RCC 7860 (cell line): ENCODE measurements around the gene GMPR.

Experiments used
- DNase-seq: peaks from one replicate; pipeline ENCODE4 v3.0.0-alpha.2; 2015; ENCODE audit warnings: low spot score
- FAIRE-seq: peaks from 2 replicates; lab custom pipeline; 2012; peaks lifted over from hg19 to GRCh38; lab: Jason Lieb, UNC

GMPR gene

GRCh38 chr6:16322666-16323312 is 84.4 kb downstream of the GMPR start:
- FAIRE-seq (no peak), DNase-seq (peak; percentile 64)

- FAIRE-seq (no peak), DNase-seq (no peak)
These were observed 85.8 kb downstream of the GMPR start for GRCh38 chr6:16324184-16324583.

DNA sequence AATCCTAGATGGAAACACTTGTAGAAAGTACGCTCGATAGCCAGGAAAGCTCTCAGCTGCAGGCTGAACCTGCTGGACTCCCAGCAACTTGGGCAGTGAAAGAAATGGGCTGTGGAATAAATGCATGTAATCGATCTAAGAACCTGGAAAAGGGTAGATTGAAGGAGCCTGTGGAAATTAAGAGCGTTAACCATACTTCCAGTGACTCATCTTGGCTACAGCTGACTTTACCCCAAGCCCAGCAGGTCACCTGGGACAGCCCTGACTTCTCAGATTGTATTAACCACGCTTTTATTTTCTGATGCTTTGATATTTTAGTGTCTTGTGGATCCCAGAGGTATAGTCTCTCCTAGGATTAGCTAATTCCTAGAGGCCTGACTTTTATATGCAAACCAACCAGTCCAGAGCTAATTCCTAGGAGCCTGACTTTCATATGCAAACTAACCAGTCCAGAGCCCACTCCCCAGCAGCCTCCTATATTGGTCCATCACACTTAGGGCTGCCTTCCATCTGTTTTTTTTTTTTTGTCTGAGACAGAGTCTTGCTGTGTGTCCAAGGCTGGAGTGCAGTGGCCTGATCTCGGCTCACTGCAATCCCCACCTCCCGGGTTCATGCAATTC is 86.3 kb downstream of the GMPR start:
- FAIRE-seq: no peak
- no peak for DNase-seq

DNA sequence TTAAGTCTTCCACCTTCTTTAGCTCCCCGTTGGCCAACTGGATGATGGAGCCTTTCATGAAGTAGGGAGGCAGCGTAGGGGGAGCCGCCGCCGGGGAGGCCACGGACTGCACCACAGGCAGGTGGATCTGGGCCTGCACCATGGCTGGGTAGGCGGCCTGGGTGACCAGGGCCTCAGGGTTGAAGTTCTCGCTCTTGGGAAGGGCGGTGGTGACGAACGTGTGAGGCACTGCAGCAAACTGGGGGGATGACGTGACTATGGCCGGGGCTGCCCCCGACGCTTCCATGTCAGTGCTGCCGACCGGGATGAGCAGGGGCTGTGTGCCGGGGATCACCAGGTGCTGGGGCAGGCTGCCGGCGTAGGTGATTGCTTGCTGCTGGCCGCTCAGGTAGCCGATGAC is 88.1 kb downstream of the GMPR start:
- DNase-seq (no peak), FAIRE-seq (no peak)

DNA sequence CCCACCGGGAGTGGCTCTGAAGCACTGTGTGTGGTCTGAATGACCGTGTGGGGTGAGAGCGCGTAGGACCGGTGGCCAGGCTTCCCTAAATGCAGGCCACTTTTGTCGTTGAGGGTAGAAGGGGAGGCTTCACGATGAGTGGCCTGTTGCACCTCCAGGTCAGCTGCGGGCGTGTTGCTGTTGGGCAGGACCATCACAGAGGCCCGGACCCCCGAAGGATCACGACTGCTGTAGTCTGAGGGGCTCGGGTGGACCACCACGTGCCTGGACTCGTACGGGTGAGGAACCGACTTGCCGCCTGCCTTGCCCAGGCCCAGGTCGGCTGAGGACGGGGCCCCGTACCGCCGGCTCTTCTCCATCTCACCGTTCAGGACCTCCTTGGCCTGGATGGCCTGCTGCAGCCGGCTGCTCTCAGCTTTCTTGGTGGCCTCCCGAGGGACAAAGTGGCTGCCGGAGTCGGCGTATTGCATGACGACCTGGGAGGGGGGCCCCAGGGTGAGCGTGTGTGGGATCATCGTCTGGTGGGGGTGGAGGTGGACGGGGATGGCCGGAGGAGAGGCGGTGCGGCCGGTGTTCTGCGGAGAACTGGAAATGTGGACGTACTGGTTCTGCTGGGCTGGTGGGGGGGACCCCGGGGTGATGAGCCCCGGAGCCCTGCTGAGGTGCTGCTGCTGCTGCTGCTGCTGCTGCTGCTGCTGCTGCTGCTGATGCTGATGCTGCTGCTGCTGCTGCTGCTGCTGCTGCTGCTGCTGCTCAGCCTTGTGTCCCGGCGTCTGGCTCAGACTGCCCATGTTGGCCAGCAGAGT is 88.8 kb downstream of the GMPR start:
- FAIRE-seq (no peak), DNase-seq (no peak)

DNA sequence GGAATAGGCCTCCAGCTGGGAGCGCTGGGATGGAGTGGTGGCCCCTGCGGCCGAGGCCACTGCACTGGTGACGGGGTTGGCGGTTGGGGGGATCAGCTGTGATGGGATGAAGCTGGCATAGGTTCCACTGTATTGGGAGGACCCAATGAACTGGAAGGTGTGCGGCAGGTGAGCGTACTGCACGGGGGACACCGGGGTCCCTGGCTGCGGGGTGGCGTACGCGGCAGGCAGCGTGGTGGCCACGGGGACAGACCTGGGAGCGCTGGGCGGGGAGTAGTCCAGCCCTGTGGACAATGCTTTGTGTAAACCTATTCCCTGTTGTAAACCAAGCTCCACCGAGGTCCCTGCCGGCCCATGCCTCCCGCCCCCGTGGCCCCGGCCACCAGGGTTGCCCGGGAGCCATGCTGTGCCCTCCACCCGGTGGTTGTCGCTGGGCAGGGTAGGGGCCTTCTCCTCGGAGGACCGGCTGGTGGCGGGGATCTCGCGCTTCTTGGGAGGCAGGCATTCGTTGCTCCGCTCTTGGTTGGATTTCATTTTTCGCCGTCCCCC is 89.5 kb downstream of the GMPR start:
- FAIRE-seq (no peak), DNase-seq (no peak)

- no peak for DNase-seq
- no peak for FAIRE-seq
These were observed 90.8 kb downstream of the GMPR start for GRCh38 chr6:16329233-16329632.

DNA sequence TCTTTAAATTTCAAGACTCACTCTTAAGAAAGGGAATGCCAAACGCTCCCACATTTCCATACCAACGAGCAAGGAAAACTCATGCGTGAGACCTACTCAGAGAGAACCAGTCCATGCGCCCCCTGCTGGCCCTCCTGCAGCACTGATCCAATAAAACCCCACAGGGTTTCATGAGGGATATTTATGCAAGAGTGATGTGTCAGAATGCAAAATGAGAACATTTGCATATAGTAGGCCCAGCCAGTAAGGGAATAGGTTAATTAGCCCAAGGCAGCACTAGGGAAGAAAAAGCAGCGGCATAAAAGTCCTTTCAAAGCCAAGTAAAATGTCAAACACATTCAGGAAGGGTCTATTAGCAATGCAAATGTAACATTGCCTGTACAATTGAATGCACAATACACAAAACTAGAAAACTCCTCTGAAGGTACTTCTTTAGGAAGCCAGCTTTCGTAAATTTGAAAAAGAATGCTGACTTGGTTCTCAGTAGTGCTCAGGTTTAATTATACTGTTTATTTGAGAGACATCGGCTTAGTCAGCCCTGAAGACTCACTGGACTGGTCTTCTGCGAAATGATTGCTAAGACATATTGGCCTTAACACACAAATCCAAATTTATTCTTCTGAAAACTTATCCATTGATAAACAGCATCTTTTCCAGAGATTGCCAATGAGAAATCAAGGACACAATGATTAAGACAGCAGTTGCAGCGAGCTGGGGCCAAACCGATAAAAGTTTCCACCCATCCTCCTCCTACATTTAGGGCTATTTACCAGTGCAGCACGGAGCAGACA is 93.2 kb downstream of the GMPR start:
- peak; percentile 57 for DNase-seq
- no peak for FAIRE-seq

DNA sequence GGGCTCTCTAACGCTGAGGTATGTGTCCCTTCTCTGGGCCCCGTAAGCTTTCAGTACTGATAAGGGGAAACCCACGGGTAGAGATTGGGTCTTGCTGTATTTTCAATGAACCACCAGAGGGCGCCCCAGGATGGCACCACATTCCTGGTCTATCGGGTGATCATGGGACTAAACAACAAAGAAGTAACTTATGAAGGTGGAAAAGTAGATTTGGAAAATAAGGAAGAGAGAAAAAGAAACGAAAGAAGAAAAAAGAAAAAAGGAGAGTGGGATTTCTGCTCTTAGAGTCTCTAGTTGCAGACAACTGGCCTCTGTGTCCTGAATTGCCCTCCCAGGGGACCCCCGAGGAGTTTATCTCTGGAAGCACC is 93.8 kb downstream of the GMPR start:
- DNase-seq: peak; percentile 56
- peak; percentile 17 for FAIRE-seq

GRCh38 chr6:16333580-16333979 is 95.2 kb downstream of the GMPR start:
- DNase-seq: peak; percentile 75
- FAIRE-seq: peak; percentile 8

- DNase-seq (peak; percentile 74), FAIRE-seq (peak; percentile 74)
These were observed 96.3 kb downstream of the GMPR start for GRCh38 chr6:16334671-16335070.

DNA sequence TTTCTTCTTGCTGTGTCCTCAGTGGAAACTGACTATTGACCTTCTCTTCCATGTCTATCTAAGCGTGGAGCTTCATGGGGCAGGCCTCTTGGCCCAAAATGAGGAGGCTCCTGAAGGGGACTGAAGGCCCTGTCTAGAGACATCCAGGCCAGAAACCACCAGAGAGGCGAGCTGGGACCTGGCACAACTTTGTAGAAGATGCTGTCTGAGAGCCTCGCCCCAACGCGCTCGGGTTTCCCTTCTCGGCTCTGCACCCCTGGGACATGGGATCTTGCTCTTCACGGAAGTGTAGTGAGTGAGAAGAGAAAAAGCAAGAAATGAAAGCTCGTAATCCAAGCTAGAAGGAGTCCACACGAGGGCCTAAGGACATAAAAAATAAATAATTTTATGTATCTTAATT is 96.8 kb downstream of the GMPR start:
- DNase-seq (no peak), FAIRE-seq (no peak)

DNA sequence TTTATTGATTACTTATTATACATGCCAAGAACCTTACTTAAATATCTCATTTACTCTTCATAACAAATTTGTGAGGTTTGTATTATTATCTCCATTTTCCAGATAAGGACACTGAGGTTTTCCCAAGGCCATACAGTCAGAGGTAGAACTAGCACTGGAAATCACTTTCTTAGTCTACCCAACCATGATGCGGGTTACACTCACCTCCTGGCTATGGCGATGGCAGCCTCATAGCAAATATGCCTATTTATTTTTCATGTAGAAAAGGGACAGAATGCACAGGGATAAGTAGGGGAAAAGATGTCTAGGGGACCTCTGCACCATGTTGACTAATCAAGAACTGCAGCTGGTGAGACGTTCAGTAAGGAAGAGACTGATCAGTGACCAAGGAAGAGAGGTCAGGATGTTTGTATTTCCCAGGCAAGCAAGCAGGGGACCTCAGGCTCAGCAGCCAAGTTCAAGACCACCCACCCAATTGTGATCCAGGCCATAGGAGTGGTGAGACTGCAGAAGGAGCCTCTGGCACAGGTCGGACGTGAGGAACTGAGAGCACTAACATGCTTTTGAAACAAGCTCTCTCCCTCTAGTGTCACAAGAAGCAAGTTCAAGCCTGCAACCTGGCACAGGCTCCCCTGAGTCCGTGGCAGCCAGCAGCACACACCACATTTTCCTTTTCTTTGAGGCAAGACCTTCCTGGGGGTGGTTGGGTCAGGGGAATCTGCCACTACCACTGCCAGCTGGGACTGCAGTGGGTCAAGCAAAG is 97.8 kb downstream of the GMPR start:
- FAIRE-seq (no peak), DNase-seq (no peak)

- FAIRE-seq (no peak), DNase-seq (no peak)
These were observed 98.5 kb downstream of the GMPR start for GRCh38 chr6:16336911-16337294.

GRCh38 chr6:16337295-16337975 is 99.0 kb downstream of the GMPR start:
- FAIRE-seq: no peak
- no peak for DNase-seq

GRCh38 chr6:16338577-16339264 is 100.3 kb downstream of the GMPR start:
- DNase-seq: peak; percentile 92
- peak; percentile 86 for FAIRE-seq

DNA sequence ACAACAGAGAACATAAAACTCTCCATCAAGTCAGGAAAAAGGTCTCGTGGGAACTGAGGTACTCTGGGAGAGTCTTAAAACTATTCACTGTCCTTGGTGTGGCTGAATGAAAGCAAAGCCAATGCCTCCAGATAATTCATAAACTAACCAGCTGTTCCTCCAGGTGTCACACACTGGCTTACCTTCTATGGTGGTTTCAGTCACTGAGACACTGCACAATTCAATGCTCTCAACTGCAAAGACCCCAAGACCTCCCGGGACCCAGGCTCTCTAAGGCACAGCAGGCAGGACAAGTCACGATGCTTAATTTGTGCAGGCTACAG is 100.8 kb downstream of the GMPR start:
- FAIRE-seq: no peak
- no peak for DNase-seq

DNA sequence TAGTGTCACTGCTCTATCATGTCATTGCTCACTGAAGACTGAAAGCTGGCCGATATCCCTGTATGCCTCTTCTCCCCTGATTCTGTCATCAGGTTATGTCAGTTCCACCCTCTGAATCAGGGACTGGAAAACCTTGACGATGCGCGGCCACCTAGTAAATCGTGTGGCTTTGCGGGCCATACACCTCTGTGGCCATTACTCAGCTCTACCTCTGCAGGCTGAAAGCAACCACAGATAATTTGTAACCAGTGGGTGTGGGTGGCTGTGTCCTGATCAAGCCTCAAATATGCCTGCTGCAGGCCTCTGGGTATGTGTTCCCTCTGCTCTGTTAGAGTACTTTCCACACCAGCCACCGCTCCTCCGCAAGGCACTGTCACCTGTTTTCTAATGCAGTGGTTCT is 105.2 kb downstream of the GMPR start:
- DNase-seq (peak; percentile 80), FAIRE-seq (peak; percentile 79)

DNA sequence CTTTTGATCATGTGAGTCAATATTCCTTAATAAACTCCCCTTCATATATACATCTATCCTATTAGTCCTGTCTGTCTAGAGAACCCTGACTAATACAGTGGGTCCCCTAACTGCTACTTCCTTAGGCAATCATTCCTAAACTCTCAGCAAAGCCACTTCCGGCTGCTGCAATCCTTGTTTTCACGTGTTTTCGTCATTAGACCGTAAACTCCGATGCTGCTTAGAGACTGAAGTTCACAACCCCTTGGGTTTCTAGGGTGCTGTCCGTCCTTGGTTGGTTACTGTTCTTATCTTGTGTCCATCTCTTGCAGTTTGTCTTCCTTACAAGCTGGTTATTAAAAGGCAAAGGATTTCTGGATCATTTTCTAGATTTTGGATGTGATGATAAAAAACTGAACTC is 106.4 kb downstream of the GMPR start:
- FAIRE-seq (no peak), DNase-seq (peak; percentile 35)
